Measurements from ENCODE around the gene RGS3. TPM values are rescaled to one million over a fixed set of nuclear protein-coding genes. Genes with fewer than 3 reads are reported as not detected.
A peak's percentile ranks its signal among the peaks of the same experiment; 100 is the strongest.

RGS3 gene
- total and polyA plus RNA-seq, 10 donors, result 17.5 to 122 (median 82.5) TPM

- H3K27ac ChIP-seq, result peak overlapping the region in 5 of 8 donors; percentile 7 to 76 (median 43)
- H3K4me1 ChIP-seq, result peaks cover 0 to 75% (median 31%) of the 10 kb centered on the region in 6 donors
- H3K36me3 ChIP-seq, result peaks cover 0 to 4% (median 0%) of the 10 kb centered on the region in 6 donors
- no peak for TF ChIP-seq CTCF (IDR thresholded peaks at IDR 0.05 in 8 of 11, conservative IDR thresholded peaks at IDR 0.05 in 3 of 11)
- no peak for TF ChIP-seq POLR2A (IDR thresholded peaks at IDR 0.05)
- no peak for TF ChIP-seq POLR2AphosphoS5 (IDR thresholded peaks at IDR 0.05)
- H3K27me3 ChIP-seq (replicated peaks in 1 of 7), result no peaks in the 10 kb centered on the region
- 91 to 98% (median 93%) methylated on average over 3 of the region's 3 CpGs for WGBS, 5 donors
- peak; percentile 24 for DNase-seq
- no peak overlapping the region for H3K4me3 ChIP-seq
- intact Hi-C loops (cut with DNase I; ENCODE audit: low total_unique reads), result no loop called here
- H3K9me3 ChIP-seq, result no peaks in the 10 kb centered on the region
Measured at GRCh38 chr9:113556877-113557593, 93.5 kb downstream of the RGS3 start.

DNA sequence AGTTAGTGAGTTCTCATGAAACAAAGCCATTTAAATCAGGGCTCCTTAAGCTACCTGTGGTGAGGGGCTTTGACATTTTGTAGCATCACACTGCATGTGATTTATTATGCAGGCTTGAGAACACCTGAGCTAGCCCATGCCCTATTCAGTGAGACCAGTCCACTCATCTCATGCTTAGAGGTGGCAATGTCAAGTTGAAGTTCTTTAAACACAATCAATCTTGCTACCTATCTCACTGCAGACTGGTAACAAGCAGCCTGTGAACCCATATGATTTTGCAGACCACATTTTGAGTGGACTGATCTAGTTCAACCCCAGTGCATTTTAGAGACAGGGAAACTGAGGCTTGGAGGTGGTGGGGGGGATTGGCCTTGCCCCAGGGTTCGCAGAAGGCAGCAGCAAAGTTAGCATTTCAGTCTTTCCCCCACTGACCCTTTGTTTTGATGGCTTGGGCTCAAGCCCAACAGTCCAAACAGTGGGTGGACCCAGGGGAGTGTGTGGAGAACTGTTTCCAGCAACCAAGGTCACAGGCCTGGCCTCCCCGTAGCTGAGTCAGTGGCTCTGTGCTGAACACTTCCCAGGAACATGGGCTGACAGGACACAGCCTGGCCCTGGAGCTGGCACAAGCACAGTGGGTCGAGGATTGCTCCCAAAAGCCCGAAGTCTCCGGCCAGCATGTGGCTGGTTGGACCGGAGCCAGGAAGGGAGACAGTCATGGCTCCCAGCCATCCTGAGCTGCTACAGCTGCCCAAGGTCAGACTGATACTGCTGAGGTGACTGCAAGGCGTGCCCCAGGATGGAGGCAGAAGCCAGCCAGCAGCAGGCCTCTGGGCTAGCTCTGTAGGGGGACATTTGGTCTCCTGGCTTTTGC is 95.3 kb downstream of the RGS3 start:
- TF ChIP-seq POLR2A (IDR thresholded peaks at IDR 0.05) (no peak), POLR2AphosphoS5 (IDR thresholded peaks at IDR 0.05) (peak; percentile 84 to 89 (median 88)), CTCF (IDR thresholded peaks at IDR 0.05 in 8 of 11, conservative IDR thresholded peaks at IDR 0.05 in 3 of 11) (no peak)
- H3K27me3 ChIP-seq (replicated peaks in 1 of 7), result no peaks in the 10 kb centered on the region
- no peaks in the 10 kb centered on the region for H3K9me3 ChIP-seq
- peaks cover 0 to 90% (median 36%) of the 10 kb centered on the region in 6 donors for H3K4me1 ChIP-seq
- intact Hi-C loops (cut with DNase I; ENCODE audit: low total_unique reads), result no loop called here
- no peak overlapping the region for H3K4me3 ChIP-seq
- WGBS, 5 donors, result 53 to 94% (median 69%) methylated on average over 2 to 7 of the region's 7 CpGs
- H3K27ac ChIP-seq, result peak overlapping the region in 7 of 8 donors; percentile 26 to 76 (median 60)
- peaks cover 0 to 5% (median 0%) of the 10 kb centered on the region in 6 donors for H3K36me3 ChIP-seq
- DNase-seq, result peak; percentile 86

GRCh38 chr9:113559834-113560800 is 96.6 kb downstream of the RGS3 start:
- H3K4me3 ChIP-seq, result no peak overlapping the region
- 78 to 85% (median 79%) methylated on average over 11 to 12 of the region's 12 CpGs for WGBS, 5 donors
- H3K9me3 ChIP-seq, result no peaks in the 10 kb centered on the region
- no peaks in the 10 kb centered on the region for H3K27me3 ChIP-seq (replicated peaks in 1 of 7)
- peak; percentile 61 for DNase-seq
- H3K4me1 ChIP-seq, result peaks cover 0 to 97% (median 47%) of the 10 kb centered on the region in 6 donors
- intact Hi-C loops (cut with DNase I; ENCODE audit: low total_unique reads), result no loop called here
- peaks cover 0 to 5% (median 0%) of the 10 kb centered on the region in 6 donors for H3K36me3 ChIP-seq
- TF ChIP-seq POLR2A (IDR thresholded peaks at IDR 0.05) (no peak), POLR2AphosphoS5 (IDR thresholded peaks at IDR 0.05) (no peak)
- peak overlapping the region in 7 of 8 donors; percentile 15 to 76 (median 55) for H3K27ac ChIP-seq
